Liver (tissue), 9 donors: ENCODE data around the gene ZNF592. TPM values are rescaled to one million over a fixed set of nuclear protein-coding genes. Genes with fewer than 3 reads are reported as not detected.
A peak's percentile ranks its signal among the peaks of the same experiment; 100 is the strongest.

Source experiments
- DNase-seq: peaks from one replicate; pipeline ENCODE4 v3.0.0-alpha.2; 2017; ENCODE audit warnings: low spot score
- H3K27ac ChIP-seq, 2 donors: one replicate each; pipeline ENCODE4 v1.7.0; 2013; ENCODE audit warnings: inconsistent platforms in 2 of 2, low read length in 2 of 2, control low read depth in 1 of 2, low read depth in 1 of 2, mild to moderate bottlenecking in 1 of 2
- H3K27me3 ChIP-seq, 4 donors: one replicate each; pipeline versions ENCODE4 v1.6.1 to v1.7.0; 2013; ENCODE audit warnings: low read length in 3 of 4, inconsistent platforms in 1 of 4, mild to moderate bottlenecking in 1 of 4, moderate library complexity in 1 of 4; ENCODE audit not compliant: control insufficient read depth in 4 of 4, insufficient read depth in 4 of 4
- H3K36me3 ChIP-seq, 4 donors: one replicate each; pipeline versions ENCODE4 v1.6.1 to v1.7.0; 2013; ENCODE audit warnings: low read length in 3 of 4, mild to moderate bottlenecking in 3 of 4, low read depth in 1 of 4, moderate library complexity in 1 of 4; ENCODE audit not compliant: control insufficient read depth in 4 of 4, insufficient read depth in 3 of 4
- H3K4me1 ChIP-seq, 4 donors: one replicate each; pipeline versions ENCODE4 v1.6.1 to v1.7.0; 2013; ENCODE audit warnings: low read length in 3 of 4, mild to moderate bottlenecking in 3 of 4, moderate library complexity in 1 of 4; ENCODE audit not compliant: control insufficient read depth in 4 of 4, insufficient read depth in 4 of 4
- H3K4me3 ChIP-seq, 3 donors: one replicate each; pipeline versions ENCODE4 v1.6.1 to v1.7.0; 2013; ENCODE audit warnings: low read length in 3 of 3, control low read depth in 1 of 3, low read depth in 1 of 3, mild to moderate bottlenecking in 1 of 3
- H3K9ac ChIP-seq, 2 donors: one replicate each; pipeline ENCODE4 v1.7.0; 2013; ENCODE audit warnings: low read length in 2 of 2, mild to moderate bottlenecking in 2 of 2, moderate library complexity in 2 of 2, control low read depth in 1 of 2, low read depth in 1 of 2
- H3K9me3 ChIP-seq, 4 donors: one replicate each; pipeline versions ENCODE4 v1.6.1 to v1.7.0; 2013; ENCODE audit warnings: low read length in 3 of 4; ENCODE audit not compliant: control insufficient read depth in 4 of 4
- EGR1 ChIP-seq, 2 donors: IDR thresholded peaks; 2 replicates each; pipeline ENCODE4 v1.6.1; 2016 to 2018; ENCODE audit warnings: antibody characterized with exemption in 2 of 2, low read depth in 2 of 2
- FOXA2 ChIP-seq: IDR thresholded peaks from 2 replicates; pipeline ENCODE4 v1.6.1; 2016; ENCODE audit warnings: antibody characterized with exemption
- GABPA ChIP-seq, 2 donors: IDR thresholded peaks in 1 of 2; conservative IDR thresholded peaks in 1 of 2; 2 replicates each; pipeline ENCODE4 v1.6.1; 2016; ENCODE audit warnings: antibody characterized with exemption in 2 of 2, mild to moderate bottlenecking in 1 of 2, moderate library complexity in 1 of 2
- HNF4A ChIP-seq, 2 donors: conservative IDR thresholded peaks; 2 replicates each; pipeline ENCODE4 v1.6.1; 2016; ENCODE audit warnings: antibody characterized with exemption in 2 of 2, mild to moderate bottlenecking in 2 of 2
- HNF4G ChIP-seq: IDR thresholded peaks from 2 replicates; pipeline ENCODE4 v1.6.1; 2016; ENCODE audit warnings: antibody characterized with exemption
- JUND ChIP-seq, 2 donors: IDR thresholded peaks; 2 replicates each; pipeline ENCODE4 v1.6.1; 2016; ENCODE audit warnings: antibody characterized with exemption in 2 of 2
- NR2F2 ChIP-seq: IDR thresholded peaks from 2 replicates; pipeline ENCODE4 v1.6.1; 2016; ENCODE audit warnings: antibody characterized with exemption
- RAD21 ChIP-seq, 2 donors: IDR thresholded peaks; 2 replicates each; pipeline ENCODE4 v1.6.1; 2016; ENCODE audit warnings: antibody characterized with exemption in 2 of 2, mild to moderate bottlenecking in 2 of 2
- RXRA ChIP-seq, 2 donors: IDR thresholded peaks; 2 replicates each; pipeline ENCODE4 v1.6.1; 2017 to 2018; ENCODE audit warnings: antibody characterized with exemption in 2 of 2, mild to moderate bottlenecking in 1 of 2
- SP1 ChIP-seq: IDR thresholded peaks from 2 replicates; pipeline ENCODE4 v1.6.1; 2018; ENCODE audit warnings: antibody characterized with exemption, mild to moderate bottlenecking
- YY1 ChIP-seq: IDR thresholded peaks from 2 replicates; pipeline ENCODE4 v1.6.1; 2016; ENCODE audit warnings: antibody characterized with exemption, mild to moderate bottlenecking
- WGBS: extraction: QIAGEN DNeasy Blood & Tissue Kit; methylation state at CpG from one replicate; pipeline ENCODE4 v1.1.7; 2013; 5-methylcytosine and 5-hydroxymethylcytosine counted together
- polyA plus RNA-seq, 2 donors: library from polyadenylated mRNA; stranded (reverse) in 1 of 2; unstranded in 1 of 2; fragments of 200-250 nt in 1 of 2; fragments of >200 nt in 1 of 2; fragmentation: Nextera tagmentation in 1 of 2; extraction: Ambion mirVana in 1 of 2; gene quantifications; one replicate each; pipeline versions ENCODE4 v1.2.1 to v1.2.3, GENCODE V29; 2013 to 2015
- total RNA-seq, 2 donors: library from RNA; depleted of rRNA; stranded (reverse); fragments of >200 nt; gene quantifications; one replicate each; pipeline ENCODE4 v1.2.3, GENCODE V29; 2014
- TF ChIP-seq, protein P1 (sequence below): fragments of 150-350 bp; IDR thresholded peaks from 2 replicates; pipeline ENCODE4 v1.5.1; 2017; ENCODE audit warnings: improper control_type of control experiment, low read depth, low read length; ENCODE audit not compliant: missing input control
- TF ChIP-seq, protein P2 (sequence below): IDR thresholded peaks from 2 replicates; pipeline ENCODE4 v1.6.1; 2016; ENCODE audit warnings: antibody characterized with exemption
- TF ChIP-seq, protein P3 (sequence below): IDR thresholded peaks from 2 replicates; pipeline ENCODE4 v1.6.1; 2016; ENCODE audit warnings: antibody characterized with exemption
- TF ChIP-seq, protein P4 (sequence below): IDR thresholded peaks from 2 replicates; pipeline ENCODE4 v1.6.1; 2016; ENCODE audit warnings: antibody characterized with exemption, mild to moderate bottlenecking
- donor health status: healthy.
- donor health status: healthy.
- donor health status: healthy.
- donor health status: healthy.
- donor health status: healthy.

ZNF592 gene
- total and polyA plus RNA-seq, 4 donors, result 4.4 to 10.6 (median 7.5) TPM

GRCh38 chr15:84761607-84762131 lies 13.3 kb downstream of the ZNF592 start:
- TF ChIP-seq RAD21 (IDR thresholded peaks at IDR 0.05) (no peak), HNF4A (conservative IDR thresholded peaks at IDR 0.05) (no peak), RXRA (IDR thresholded peaks at IDR 0.05) (no peak), HNF4G (no peak), SP1 (no peak), NR2F2 (no peak), GABPA (IDR thresholded peaks at IDR 0.05 in 1 of 2, conservative IDR thresholded peaks at IDR 0.05 in 1 of 2) (no peak), EGR1 (IDR thresholded peaks at IDR 0.05; ENCODE audit: low read depth in 2 of 2) (no peak)
- TF ChIP-seq, protein P1, sequence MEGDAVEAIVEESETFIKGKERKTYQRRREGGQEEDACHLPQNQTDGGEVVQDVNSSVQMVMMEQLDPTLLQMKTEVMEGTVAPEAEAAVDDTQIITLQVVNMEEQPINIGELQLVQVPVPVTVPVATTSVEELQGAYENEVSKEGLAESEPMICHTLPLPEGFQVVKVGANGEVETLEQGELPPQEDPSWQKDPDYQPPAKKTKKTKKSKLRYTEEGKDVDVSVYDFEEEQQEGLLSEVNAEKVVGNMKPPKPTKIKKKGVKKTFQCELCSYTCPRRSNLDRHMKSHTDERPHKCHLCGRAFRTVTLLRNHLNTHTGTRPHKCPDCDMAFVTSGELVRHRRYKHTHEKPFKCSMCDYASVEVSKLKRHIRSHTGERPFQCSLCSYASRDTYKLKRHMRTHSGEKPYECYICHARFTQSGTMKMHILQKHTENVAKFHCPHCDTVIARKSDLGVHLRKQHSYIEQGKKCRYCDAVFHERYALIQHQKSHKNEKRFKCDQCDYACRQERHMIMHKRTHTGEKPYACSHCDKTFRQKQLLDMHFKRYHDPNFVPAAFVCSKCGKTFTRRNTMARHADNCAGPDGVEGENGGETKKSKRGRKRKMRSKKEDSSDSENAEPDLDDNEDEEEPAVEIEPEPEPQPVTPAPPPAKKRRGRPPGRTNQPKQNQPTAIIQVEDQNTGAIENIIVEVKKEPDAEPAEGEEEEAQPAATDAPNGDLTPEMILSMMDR, result no peak
- TF ChIP-seq, protein P2, sequence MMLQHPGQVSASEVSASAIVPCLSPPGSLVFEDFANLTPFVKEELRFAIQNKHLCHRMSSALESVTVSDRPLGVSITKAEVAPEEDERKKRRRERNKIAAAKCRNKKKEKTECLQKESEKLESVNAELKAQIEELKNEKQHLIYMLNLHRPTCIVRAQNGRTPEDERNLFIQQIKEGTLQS, result no peak
- TF ChIP-seq, protein P3, sequence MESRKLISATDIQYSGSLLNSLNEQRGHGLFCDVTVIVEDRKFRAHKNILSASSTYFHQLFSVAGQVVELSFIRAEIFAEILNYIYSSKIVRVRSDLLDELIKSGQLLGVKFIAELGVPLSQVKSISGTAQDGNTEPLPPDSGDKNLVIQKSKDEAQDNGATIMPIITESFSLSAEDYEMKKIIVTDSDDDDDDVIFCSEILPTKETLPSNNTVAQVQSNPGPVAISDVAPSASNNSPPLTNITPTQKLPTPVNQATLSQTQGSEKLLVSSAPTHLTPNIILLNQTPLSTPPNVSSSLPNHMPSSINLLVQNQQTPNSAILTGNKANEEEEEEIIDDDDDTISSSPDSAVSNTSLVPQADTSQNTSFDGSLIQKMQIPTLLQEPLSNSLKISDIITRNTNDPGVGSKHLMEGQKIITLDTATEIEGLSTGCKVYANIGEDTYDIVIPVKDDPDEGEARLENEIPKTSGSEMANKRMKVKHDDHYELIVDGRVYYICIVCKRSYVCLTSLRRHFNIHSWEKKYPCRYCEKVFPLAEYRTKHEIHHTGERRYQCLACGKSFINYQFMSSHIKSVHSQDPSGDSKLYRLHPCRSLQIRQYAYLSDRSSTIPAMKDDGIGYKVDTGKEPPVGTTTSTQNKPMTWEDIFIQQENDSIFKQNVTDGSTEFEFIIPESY, result no peak
- TF ChIP-seq, protein P4, sequence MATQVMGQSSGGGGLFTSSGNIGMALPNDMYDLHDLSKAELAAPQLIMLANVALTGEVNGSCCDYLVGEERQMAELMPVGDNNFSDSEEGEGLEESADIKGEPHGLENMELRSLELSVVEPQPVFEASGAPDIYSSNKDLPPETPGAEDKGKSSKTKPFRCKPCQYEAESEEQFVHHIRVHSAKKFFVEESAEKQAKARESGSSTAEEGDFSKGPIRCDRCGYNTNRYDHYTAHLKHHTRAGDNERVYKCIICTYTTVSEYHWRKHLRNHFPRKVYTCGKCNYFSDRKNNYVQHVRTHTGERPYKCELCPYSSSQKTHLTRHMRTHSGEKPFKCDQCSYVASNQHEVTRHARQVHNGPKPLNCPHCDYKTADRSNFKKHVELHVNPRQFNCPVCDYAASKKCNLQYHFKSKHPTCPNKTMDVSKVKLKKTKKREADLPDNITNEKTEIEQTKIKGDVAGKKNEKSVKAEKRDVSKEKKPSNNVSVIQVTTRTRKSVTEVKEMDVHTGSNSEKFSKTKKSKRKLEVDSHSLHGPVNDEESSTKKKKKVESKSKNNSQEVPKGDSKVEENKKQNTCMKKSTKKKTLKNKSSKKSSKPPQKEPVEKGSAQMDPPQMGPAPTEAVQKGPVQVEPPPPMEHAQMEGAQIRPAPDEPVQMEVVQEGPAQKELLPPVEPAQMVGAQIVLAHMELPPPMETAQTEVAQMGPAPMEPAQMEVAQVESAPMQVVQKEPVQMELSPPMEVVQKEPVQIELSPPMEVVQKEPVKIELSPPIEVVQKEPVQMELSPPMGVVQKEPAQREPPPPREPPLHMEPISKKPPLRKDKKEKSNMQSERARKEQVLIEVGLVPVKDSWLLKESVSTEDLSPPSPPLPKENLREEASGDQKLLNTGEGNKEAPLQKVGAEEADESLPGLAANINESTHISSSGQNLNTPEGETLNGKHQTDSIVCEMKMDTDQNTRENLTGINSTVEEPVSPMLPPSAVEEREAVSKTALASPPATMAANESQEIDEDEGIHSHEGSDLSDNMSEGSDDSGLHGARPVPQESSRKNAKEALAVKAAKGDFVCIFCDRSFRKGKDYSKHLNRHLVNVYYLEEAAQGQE, result no peak
- no peak for DNase-seq
- WGBS, result 42% methylated on average over 4 of the region's 4 CpGs
- peaks cover 26 to 68% (median 54%) of the 10 kb centered on the region in 4 donors for H3K4me1 ChIP-seq
- no peaks in the 10 kb centered on the region for H3K9me3 ChIP-seq
- no peaks in the 10 kb centered on the region for H3K27me3 ChIP-seq
- no peak overlapping the region for H3K9ac ChIP-seq
- peak overlapping the region; percentile 63 to 72 for H3K27ac ChIP-seq
- peaks cover 0 to 9% (median 1%) of the 10 kb centered on the region in 4 donors for H3K36me3 ChIP-seq
- H3K4me3 ChIP-seq, result no peak overlapping the region

GRCh38 chr15:84762840-84763572 lies 14.6 kb downstream of the ZNF592 start:
- Histone ChIP-seq H3K9ac (peak overlapping the region; percentile 19 to 94), H3K4me1 (peaks cover 26 to 61% (median 51%) of the 10 kb centered on the region in 4 donors), H3K4me3 (peak overlapping the region in 1 of 3 donors; percentile 1), H3K27ac (peak overlapping the region; percentile 72 to 92), H3K27me3 (no peaks in the 10 kb centered on the region), H3K9me3 (no peaks in the 10 kb centered on the region), H3K36me3 (peaks cover 0 to 9% (median 4%) of the 10 kb centered on the region in 4 donors)
- 54% methylated on average over 3 of the region's 3 CpGs for WGBS
- DNase-seq, result no peak
- TF ChIP-seq JUND (IDR thresholded peaks at IDR 0.05) (peak in 1 of 2 donors; percentile 45), RXRA (IDR thresholded peaks at IDR 0.05) (peak; percentile 90 to 91), SP1 (peak; percentile 70), YY1 (peak; percentile 76), NR2F2 (peak; percentile 67), FOXA2 (peak; percentile 47), HNF4G (peak; percentile 60), RAD21 (IDR thresholded peaks at IDR 0.05) (peak; percentile 15 to 32)
- TF ChIP-seq, protein P4, result peak; percentile 41
- TF ChIP-seq, protein P3, result peak; percentile 39
- TF ChIP-seq, protein P2, result no peak
